HepG2 (cell line): ENCODE data around the gene SNX13. TPM values are rescaled to one million over a fixed set of nuclear protein-coding genes. Genes with fewer than 3 reads are reported as not detected.

Experiments
- ATAC-seq: fragments of 200-7000 bp; cut with Tn5 transposase; 3 replicates; pipeline ENCODE4 v1.9.1; 2020; ENCODE audit warnings: mild to moderate bottlenecking, moderate library complexity
- BruUV-seq: library from RNA; stranded (reverse); fragments of 400-500 nt; replicated peaks from 2 replicates; lab custom pipeline; 2021; lab: Mats Ljungman, UMichigan
- CTCF ChIA-PET: fragments of 300-600 bp; formaldehyde crosslinking; extraction: SDS; loops from one replicate; lab custom pipeline; 2021; ENCODE audit warnings: low total read pairs, inconsistent platforms, low intra/inter-chr PET ratio; lab: Yijun Ruan, JAX
- POLR2A ChIA-PET: fragments of 350-600 bp; sonication (Branson Sonifier 250); formaldehyde crosslinking; loops from one replicate; lab custom pipeline; 2020; ENCODE audit warnings: antibody characterized with exemption, inconsistent platforms; lab: Yijun Ruan, JAX
- DNase-seq: peaks from one replicate; pipeline ENCODE4 v3.0.0-alpha.2; 2015; ENCODE audit warnings: low spot score
- FAIRE-seq: peaks from 3 replicates; lab custom pipeline; 2011; peaks lifted over from hg19 to GRCh38; lab: Jason Lieb, UNC
- H2AFZ ChIP-seq: one replicate; pipeline ENCODE4 v1.6.1; 2011; ENCODE audit warnings: low read length, inconsistent platforms
- H3K27ac ChIP-seq: fragments of 300-600 bp; 3 replicates; pipeline ENCODE4 v1.8.0; 2011; ENCODE audit warnings: mixed run types, mild to moderate bottlenecking, mixed read lengths, low read length, inconsistent platforms; ENCODE audit not compliant: insufficient read depth; ENCODE audit errors: extremely low read length
- H3K27me3 ChIP-seq, 2 experiments: fragments of 200-600 bp in 1 of 2; 2 replicates in 1 of 2; 3 replicates in 1 of 2; pipeline versions ENCODE4 v1.6.0 to v1.8.0; 2011; ENCODE audit warnings: low read length in 2 of 2, mild to moderate bottlenecking in 2 of 2, moderate library complexity in 2 of 2, inconsistent platforms in 1 of 2; ENCODE audit not compliant: insufficient read depth in 2 of 2, control insufficient read depth in 1 of 2
- H3K36me3 ChIP-seq, 2 experiments: fragments of 200-600 bp in 1 of 2; replicated peaks in 1 of 2; 2 replicates in 1 of 2; 3 replicates in 1 of 2; pipeline versions ENCODE4 v1.5.1 to v1.8.0; 2011; ENCODE audit warnings: low read length in 2 of 2, inconsistent platforms in 1 of 2; ENCODE audit not compliant: insufficient read depth in 2 of 2, control insufficient read depth in 1 of 2
- H3K4me1 ChIP-seq: 2 replicates; pipeline ENCODE4 v1.5.1; 2012; ENCODE audit warnings: low read length, inconsistent platforms; ENCODE audit not compliant: insufficient read depth
- H3K4me2 ChIP-seq: 2 replicates; pipeline ENCODE4 v1.6.0; 2011; ENCODE audit warnings: low read depth, low read length, inconsistent platforms
- H3K4me3 ChIP-seq, 3 experiments: fragments of 200-600 bp in 1 of 3; sonication (generic), shearing (Covaris generic) in 1 of 3; replicated peaks in 1 of 3; 2 replicates each; pipeline ENCODE4 v1.5.1; 2011 to 2016; ENCODE audit warnings: low read length in 3 of 3, inconsistent platforms in 2 of 3, low read depth in 2 of 3, mild to moderate bottlenecking in 2 of 3, control low read depth in 1 of 3, mixed read lengths in 1 of 3; ENCODE audit not compliant: insufficient read depth in 1 of 3
- H3K79me2 ChIP-seq: one replicate; pipeline ENCODE4 v1.6.1; 2011; ENCODE audit warnings: low read length, inconsistent platforms; ENCODE audit not compliant: insufficient read depth
- H3K9ac ChIP-seq: 2 replicates; pipeline ENCODE4 v1.6.0; 2011; ENCODE audit warnings: mild to moderate bottlenecking, low read depth, low read length, inconsistent platforms; ENCODE audit not compliant: insufficient read depth
- H3K9me3 ChIP-seq: 2 replicates; pipeline ENCODE4 v1.5.1; 2012; ENCODE audit warnings: mild to moderate bottlenecking, low read length
- H4K20me1 ChIP-seq: 2 replicates; pipeline ENCODE4 v1.6.0; 2011; ENCODE audit warnings: inconsistent platforms, mild to moderate bottlenecking, low read length, moderate library complexity; ENCODE audit not compliant: insufficient read depth
- GABPA ChIP-seq, 2 experiments: IDR thresholded peaks; 2 replicates each; pipeline ENCODE4 v1.6.1; 2011 to 2016; ENCODE audit warnings: low read depth in 2 of 2, low read length in 1 of 2, missing biosample characterization in 1 of 2, missing genetic modification characterization in 1 of 2
- HNRNPUL1 ChIP-seq: fragments of 200-400 bp; formaldehyde crosslinking; IDR thresholded peaks from 2 replicates; pipeline ENCODE4 v1.6.1; 2017; ENCODE audit warnings: low read depth, mild to moderate bottlenecking, low read length, moderate library complexity
- IRF2 ChIP-seq: IDR thresholded peaks from 2 replicates; pipeline ENCODE4 v1.6.1; 2018; ENCODE audit warnings: missing genetic modification reagents, missing compliant biosample characterization
- KLF16 ChIP-seq, 2 experiments: sonication (generic) in 1 of 2; formaldehyde crosslinking in 1 of 2; IDR thresholded peaks; 2 replicates each; pipeline versions ENCODE4 v1.6.1 to v1.8.0; 2016 to 2023; ENCODE audit warnings: missing genetic modification reagents in 2 of 2, missing compliant biosample characterization in 1 of 2
- MATR3 ChIP-seq: sonication (generic); formaldehyde crosslinking; IDR thresholded peaks from 2 replicates; pipeline ENCODE4 v1.4.0; 2020; ENCODE audit warnings: missing genetic modification reagents
- NR2F1 ChIP-seq, 2 experiments: fragments of 450-650 bp in 1 of 2; formaldehyde crosslinking in 1 of 2; IDR thresholded peaks; 2 replicates each; pipeline versions ENCODE4 v1.5.0 to v1.6.1; 2016 to 2020; ENCODE audit warnings: mild to moderate bottlenecking in 1 of 2, missing compliant biosample characterization in 1 of 2, missing genetic modification reagents in 1 of 2, moderate library complexity in 1 of 2
- SYNCRIP ChIP-seq: fragments of 200-400 bp; formaldehyde crosslinking; IDR thresholded peaks from 2 replicates; pipeline ENCODE4 v1.6.1; 2018; ENCODE audit warnings: mild to moderate bottlenecking, low read depth, low read length; ENCODE audit not compliant: insufficient read depth
- ZSCAN22 ChIP-seq: sonication (generic); formaldehyde crosslinking; IDR thresholded peaks from 2 replicates; pipeline ENCODE4 v1.4.0; 2020; ENCODE audit warnings: mild to moderate bottlenecking, missing genetic modification reagents
- WGBS: methylation state at CpG from one replicate; pipeline ENCODE4 v1.1.6; 2017; ENCODE audit warnings: low lambda C conversion rate; 5-methylcytosine and 5-hydroxymethylcytosine counted together
- in situ Hi-C: cut with HindIII; loops from 2 replicates; pipeline ENCODE4 v1.10.0; 2017; ENCODE audit warnings: low pct_unique_long_range_greater_than_20kb; ENCODE audit not compliant: extremely low pct_ligation_motif_present
- intact Hi-C: fragments of 100-400 bp; cut with micrococcal nuclease; formaldehyde crosslinking; loops from one replicate; pipeline ENCODE4 v1.10.0; 2022; ENCODE audit not compliant: unreplicated experiment
- polyA plus RNA-seq, 8 experiments: library from polyadenylated mRNA; depleted of rRNA in 3 of 8; stranded (reverse) in 7 of 8; unstranded in 1 of 8; fragments of >200 nt; fragmentation: Illumina TruSeq in 4 of 8; extraction: Trizol in 4 of 8; gene quantifications; 2 replicates each; pipeline versions ENCODE4 v1.2.1 to v1.2.3, GENCODE V29; 2011 to 2016; ENCODE audit warnings: low read depth in 4 of 8, missing spikeins in 1 of 8, mixed read lengths in 1 of 8; ENCODE audit not compliant: insufficient read depth in 1 of 8
- total RNA-seq, 5 experiments: library from RNA; depleted of rRNA; stranded (reverse); fragments of >200 nt; fragmentation: Illumina TruSeq; extraction: Trizol; gene quantifications; 2 replicates each; pipeline ENCODE4 v1.2.3, GENCODE V29; 2016; ENCODE audit warnings: low read depth in 1 of 5
- TF ChIP-seq, protein P1 (sequence below): sonication (generic); formaldehyde crosslinking; IDR thresholded peaks from 2 replicates; pipeline ENCODE4 v1.4.0; 2020; ENCODE audit warnings: missing genetic modification reagents, mild to moderate bottlenecking, borderline replicate concordance

SNX13 gene
- total and polyA plus RNA-seq, 2 of the 13 experiments (the other 11 are each of a cell fraction or from before 2014, with no cell fraction given) = 14.3 to 32.3 TPM

GRCh38 chr7:17948526-17949238, 8.4 kb upstream of the SNX13 start:
- in situ Hi-C loops = no loop called here
- WGBS = 0% methylated on average over 2 of the region's 2 CpGs
- Histone ChIP-seq H3K4me1 (no peaks in the 10 kb centered on the region), H3K27ac (no peak overlapping the region), H3K9ac (no peak overlapping the region), H3K36me3 (no peaks in the 10 kb centered on the region), H3K4me3 (no peak overlapping the region), H4K20me1 (no peaks in the 10 kb centered on the region), H3K4me2 (no peak overlapping the region), H3K79me2 (no peaks in the 10 kb centered on the region), H2AFZ (no peak overlapping the region), H3K27me3 (no peaks in the 10 kb centered on the region), H3K9me3 (no peaks in the 10 kb centered on the region)
- intact Hi-C loops = loop anchor here (10.0 kb wide), 1 partner anchor 144 kb away; no protein-coding TSS in a partner anchor
- no TSS peak for BruUV-seq
- no peak for DNase-seq
- CTCF ChIA-PET = no interaction called here
- no peak for ATAC-seq
- no peak for TF ChIP-seq IRF2
- TF ChIP-seq HNRNPUL1 = no peak
- TF ChIP-seq SYNCRIP = no peak
- TF ChIP-seq KLF16 (CRISPR knock-in tag; IDR thresholded peaks at IDR 0.05) = no peak
- TF ChIP-seq, protein P1, sequence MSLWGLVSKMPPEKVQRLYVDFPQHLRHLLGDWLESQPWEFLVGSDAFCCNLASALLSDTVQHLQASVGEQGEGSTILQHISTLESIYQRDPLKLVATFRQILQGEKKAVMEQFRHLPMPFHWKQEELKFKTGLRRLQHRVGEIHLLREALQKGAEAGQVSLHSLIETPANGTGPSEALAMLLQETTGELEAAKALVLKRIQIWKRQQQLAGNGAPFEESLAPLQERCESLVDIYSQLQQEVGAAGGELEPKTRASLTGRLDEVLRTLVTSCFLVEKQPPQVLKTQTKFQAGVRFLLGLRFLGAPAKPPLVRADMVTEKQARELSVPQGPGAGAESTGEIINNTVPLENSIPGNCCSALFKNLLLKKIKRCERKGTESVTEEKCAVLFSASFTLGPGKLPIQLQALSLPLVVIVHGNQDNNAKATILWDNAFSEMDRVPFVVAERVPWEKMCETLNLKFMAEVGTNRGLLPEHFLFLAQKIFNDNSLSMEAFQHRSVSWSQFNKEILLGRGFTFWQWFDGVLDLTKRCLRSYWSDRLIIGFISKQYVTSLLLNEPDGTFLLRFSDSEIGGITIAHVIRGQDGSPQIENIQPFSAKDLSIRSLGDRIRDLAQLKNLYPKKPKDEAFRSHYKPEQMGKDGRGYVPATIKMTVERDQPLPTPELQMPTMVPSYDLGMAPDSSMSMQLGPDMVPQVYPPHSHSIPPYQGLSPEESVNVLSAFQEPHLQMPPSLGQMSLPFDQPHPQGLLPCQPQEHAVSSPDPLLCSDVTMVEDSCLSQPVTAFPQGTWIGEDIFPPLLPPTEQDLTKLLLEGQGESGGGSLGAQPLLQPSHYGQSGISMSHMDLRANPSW (CRISPR knock-in tag) = no peak
- no peak for TF ChIP-seq MATR3 (CRISPR knock-in tag)
- TF ChIP-seq GABPA (IDR thresholded peaks at IDR 0.05; ENCODE audit: low read depth, low read length) = no peak
- no peak for TF ChIP-seq GABPA (CRISPR knock-in tag; IDR thresholded peaks at IDR 0.05; ENCODE audit: low read depth)
- TF ChIP-seq ZSCAN22 (CRISPR knock-in tag) = no peak
- TF ChIP-seq NR2F1 (CRISPR knock-in tag; IDR thresholded peaks at IDR 0.05) = no peak
- POLR2A ChIA-PET = no interaction called here
- no peak for FAIRE-seq
